WERI-Rb-1 (cell line): ENCODE data around the gene FBXW5.

Experiments
- DNase-seq: peaks from one replicate; pipeline ENCODE4 v3.0.0-alpha.2; 2020
- H3K27ac ChIP-seq: fragments of 250-450 bp; sonication (Bioruptor Pico); 2 replicates; pipeline ENCODE4 v1.5.1; 2020; ENCODE audit warnings: mild to moderate bottlenecking, moderate library complexity
- H3K27me3 ChIP-seq: fragments of 250-450 bp; sonication (Bioruptor Pico); 2 replicates; pipeline ENCODE4 v1.5.1; 2021; ENCODE audit warnings: mild to moderate bottlenecking, low read depth, moderate library complexity; ENCODE audit not compliant: insufficient read depth, severe bottlenecking
- H3K36me3 ChIP-seq: fragments of 250-450 bp; sonication (Bioruptor Pico); 2 replicates; pipeline ENCODE4 v1.5.1; 2020; ENCODE audit warnings: mild to moderate bottlenecking, moderate library complexity
- H3K4me3 ChIP-seq: 2 replicates; pipeline ENCODE4 v1.5.1; 2011; ENCODE audit warnings: low read depth, mild to moderate bottlenecking, control low read depth, low read length
- H3K9me3 ChIP-seq: fragments of 250-450 bp; sonication (Bioruptor Pico); 2 replicates; pipeline ENCODE4 v1.5.1; 2021; ENCODE audit warnings: mild to moderate bottlenecking, moderate library complexity; ENCODE audit not compliant: severe bottlenecking
- TF ChIP-seq, protein P1 (sequence below): IDR thresholded peaks from 2 replicates; pipeline ENCODE4 v1.5.1; 2011; ENCODE audit warnings: low read depth, mild to moderate bottlenecking, control low read depth, inconsistent platforms, low read length

FBXW5 gene, protein sequence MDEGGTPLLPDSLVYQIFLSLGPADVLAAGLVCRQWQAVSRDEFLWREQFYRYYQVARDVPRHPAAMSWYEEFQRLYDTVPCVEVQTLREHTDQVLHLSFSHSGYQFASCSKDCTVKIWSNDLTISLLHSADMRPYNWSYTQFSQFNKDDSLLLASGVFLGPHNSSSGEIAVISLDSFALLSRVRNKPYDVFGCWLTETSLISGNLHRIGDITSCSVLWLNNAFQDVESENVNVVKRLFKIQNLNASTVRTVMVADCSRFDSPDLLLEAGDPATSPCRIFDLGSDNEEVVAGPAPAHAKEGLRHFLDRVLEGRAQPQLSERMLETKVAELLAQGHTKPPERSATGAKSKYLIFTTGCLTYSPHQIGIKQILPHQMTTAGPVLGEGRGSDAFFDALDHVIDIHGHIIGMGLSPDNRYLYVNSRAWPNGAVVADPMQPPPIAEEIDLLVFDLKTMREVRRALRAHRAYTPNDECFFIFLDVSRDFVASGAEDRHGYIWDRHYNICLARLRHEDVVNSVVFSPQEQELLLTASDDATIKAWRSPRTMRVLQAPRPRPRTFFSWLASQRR

DNA sequence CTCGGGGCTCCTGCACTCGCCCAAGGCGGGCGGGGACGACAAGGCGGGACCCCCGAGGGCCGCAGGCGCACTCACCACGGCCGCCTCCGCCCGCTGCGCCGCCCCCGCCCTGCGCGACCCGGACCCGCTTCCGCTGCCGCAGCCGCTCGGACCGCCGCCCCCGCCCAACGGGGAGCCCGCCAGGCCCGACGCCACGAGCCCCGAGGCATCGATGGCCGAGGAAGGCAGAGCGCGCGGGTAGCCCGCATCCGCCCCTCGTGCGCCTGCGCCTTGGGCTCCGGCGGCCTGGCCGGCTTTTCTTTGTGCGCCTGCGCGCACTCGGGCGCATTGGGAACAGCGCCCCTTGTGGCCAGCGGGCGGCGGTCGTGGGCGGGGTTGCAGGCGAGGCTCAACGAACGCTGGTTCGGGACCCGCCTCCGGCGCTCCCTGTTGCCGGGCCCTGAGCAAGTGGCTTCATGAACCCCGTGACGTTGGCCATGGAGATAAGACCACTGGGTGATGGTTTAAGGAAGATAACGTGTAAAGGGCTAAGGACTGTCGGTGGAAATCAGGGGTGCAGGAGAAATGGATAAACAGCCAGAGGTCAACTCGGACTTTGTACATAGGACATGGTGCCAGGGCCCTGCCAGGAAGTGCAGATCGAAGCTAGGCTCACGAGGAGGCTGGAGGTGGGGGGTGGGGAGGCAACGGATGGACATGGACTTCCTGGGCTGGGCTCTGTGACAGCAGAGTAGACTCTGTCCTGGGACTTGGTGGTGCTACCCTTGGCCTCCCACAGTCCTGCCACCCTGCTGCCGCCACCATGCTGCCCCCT lies at the start of gene FBXW5, which contains the start of gene C8G:
Gene FBXW5 (minus strand): TSS at position 220 of the 814 bp plus-strand sequence. CDS start 655 bp downstream, outside the sequence.
Gene C8G (plus strand): TSS at position 725 of the 814 bp plus-strand sequence. CDS start 78 bp downstream, at position 803.
- Histone ChIP-seq H3K36me3 (peaks cover 33% of the 10 kb centered on the region), H3K27ac (peak within 1 kb of the TSS; percentile 67), H3K4me3 (peak within 1 kb of the TSS; percentile 67), H3K27me3 (no peaks in the 10 kb centered on the region), H3K9me3 (no peaks in the 10 kb centered on the region)
- DNase-seq: peak; percentile 93
- TF ChIP-seq, protein P1, sequence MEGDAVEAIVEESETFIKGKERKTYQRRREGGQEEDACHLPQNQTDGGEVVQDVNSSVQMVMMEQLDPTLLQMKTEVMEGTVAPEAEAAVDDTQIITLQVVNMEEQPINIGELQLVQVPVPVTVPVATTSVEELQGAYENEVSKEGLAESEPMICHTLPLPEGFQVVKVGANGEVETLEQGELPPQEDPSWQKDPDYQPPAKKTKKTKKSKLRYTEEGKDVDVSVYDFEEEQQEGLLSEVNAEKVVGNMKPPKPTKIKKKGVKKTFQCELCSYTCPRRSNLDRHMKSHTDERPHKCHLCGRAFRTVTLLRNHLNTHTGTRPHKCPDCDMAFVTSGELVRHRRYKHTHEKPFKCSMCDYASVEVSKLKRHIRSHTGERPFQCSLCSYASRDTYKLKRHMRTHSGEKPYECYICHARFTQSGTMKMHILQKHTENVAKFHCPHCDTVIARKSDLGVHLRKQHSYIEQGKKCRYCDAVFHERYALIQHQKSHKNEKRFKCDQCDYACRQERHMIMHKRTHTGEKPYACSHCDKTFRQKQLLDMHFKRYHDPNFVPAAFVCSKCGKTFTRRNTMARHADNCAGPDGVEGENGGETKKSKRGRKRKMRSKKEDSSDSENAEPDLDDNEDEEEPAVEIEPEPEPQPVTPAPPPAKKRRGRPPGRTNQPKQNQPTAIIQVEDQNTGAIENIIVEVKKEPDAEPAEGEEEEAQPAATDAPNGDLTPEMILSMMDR: peak; percentile 93

DNA sequence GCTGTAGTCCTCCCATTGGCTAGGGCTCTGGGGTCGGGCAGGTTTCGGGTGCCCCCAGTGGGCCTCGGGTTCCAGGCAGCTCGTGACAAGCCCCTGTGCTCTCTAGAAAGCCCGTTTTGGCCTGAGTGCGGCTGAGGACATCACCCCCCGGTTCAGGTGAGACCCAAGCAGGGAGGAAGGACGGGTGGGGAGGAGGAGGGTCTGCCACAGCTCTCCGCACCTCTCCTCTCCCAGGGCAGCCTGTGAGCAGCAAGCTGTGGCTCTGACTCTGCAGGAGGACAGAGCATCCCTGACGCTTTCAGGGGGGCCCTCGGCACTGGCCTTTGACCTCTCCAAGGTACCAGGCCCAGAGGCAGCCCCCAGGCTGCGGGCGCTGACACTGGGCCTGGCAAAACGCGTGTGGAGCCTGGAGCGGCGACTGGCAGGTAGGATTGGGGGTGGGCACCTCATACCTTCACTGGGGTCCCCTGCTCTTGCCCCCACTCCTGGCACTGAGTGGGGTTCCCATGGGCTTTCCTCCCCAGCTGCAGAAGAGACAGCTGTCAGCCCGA lies 48.4 kb upstream of the FBXW5 start:
- Histone ChIP-seq H3K36me3 (peaks cover 20% of the 10 kb centered on the region), H3K27me3 (no peaks in the 10 kb centered on the region), H3K4me3 (peak overlapping the region; percentile 67), H3K27ac (peak overlapping the region; percentile 90), H3K9me3 (peaks cover 4% of the 10 kb centered on the region)
- TF ChIP-seq, protein P1: no peak
- DNase-seq: no peak

DNA sequence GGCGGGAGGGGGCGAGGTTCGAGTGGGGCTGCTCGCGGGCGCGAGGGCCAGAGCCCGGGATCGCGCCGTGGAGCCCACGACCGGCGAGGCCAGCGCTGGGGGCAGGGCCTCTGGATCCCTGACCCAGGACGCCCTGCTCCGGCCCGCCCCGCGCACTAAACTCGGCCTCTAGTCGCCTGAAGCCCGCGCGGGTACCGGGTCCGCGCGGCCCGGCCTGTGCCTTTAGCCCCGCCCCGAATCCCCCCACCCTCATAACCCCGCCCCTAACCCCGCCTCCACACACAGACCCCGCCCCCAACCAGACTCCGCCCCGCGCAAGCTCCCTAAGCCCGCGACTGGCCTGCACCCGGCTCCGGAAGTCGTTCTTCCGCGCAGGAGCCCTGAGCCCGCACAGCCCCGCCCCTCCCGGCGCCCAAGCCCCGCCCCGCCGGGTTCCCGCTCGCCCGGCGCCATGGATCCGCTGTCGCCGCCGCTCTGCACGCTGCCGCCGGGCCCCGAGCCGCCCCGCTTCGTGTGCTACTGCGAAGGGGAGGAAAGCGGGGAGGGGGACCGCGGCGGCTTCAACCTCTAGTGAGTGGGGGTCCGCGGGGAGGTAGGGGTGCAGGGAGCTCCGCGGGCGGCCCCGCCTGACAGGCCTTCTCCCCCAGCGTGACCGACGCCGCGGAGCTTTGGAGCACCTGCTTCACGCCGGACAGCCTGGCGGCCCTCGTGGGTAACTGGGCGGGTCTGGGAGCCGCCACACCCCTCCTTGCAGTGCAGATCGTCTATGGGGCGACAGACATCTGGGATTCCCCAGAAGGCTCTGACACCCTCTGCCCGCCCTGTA lies 47.7 kb upstream of the FBXW5 start, which contains the start of gene PAXX:
Gene PAXX (plus strand): TSS at position 430 of the 826 bp plus-strand sequence. CDS start 22 bp downstream, at position 452.
- Histone ChIP-seq H3K27ac (peak within 1 kb of the TSS; percentile 90), H3K9me3 (peaks cover 4% of the 10 kb centered on the region), H3K4me3 (peak within 1 kb of the TSS; percentile 67), H3K36me3 (peaks cover 20% of the 10 kb centered on the region), H3K27me3 (no peaks in the 10 kb centered on the region)
- DNase-seq: peak; percentile 91
- TF ChIP-seq, protein P1: no peak

DNA sequence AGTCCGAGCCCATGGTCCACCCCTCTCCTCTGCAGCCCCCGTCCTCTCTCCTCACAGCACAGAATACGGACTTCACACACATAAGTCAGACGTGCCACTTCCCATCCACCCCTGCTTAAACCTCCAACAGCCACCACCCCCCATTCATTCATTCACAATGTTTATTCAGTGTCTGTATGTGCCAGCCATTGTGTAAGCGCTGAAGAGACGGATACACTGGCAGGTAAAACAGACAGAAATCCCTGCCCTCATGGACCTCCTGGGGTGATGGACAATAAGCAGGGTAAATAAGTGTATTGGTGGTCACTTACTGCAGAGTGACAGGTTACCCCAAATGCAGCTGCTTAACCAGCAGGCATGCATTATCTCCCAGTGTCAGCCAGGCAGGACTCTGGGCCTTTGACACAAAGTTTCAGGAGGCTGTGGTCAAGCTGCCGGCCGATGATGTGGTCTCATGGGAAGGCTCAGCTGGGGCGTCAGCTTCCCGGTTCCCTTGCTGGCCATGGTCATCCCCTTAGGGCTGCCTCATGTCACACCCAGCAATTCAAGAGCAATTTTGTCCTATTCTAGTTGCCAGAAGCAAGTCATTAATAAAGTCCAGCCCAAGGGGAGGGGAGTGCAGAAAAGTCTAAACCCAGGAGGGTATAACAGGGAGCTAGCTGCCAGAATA lies 45.8 kb upstream of the FBXW5 start:
- Histone ChIP-seq H3K36me3 (peaks cover 20% of the 10 kb centered on the region), H3K9me3 (peaks cover 4% of the 10 kb centered on the region), H3K27me3 (no peaks in the 10 kb centered on the region), H3K4me3 (no peak overlapping the region), H3K27ac (no peak overlapping the region)
- TF ChIP-seq, protein P1: no peak
- DNase-seq: no peak
